Lung (tissue), 12 donors: ENCODE data around the gene EFNA2. TPM values are rescaled to one million over a fixed set of nuclear protein-coding genes. Genes with fewer than 3 reads are reported as not detected.

Experiments used
- ATAC-seq: fragments of 200-7000 bp; cut with Tn5 transposase; one replicate; pipeline ENCODE4 v1.9.1; 2020; ENCODE audit warnings: moderate number of reproducible peaks; ENCODE audit not compliant: insufficient read depth, low FRiP score
- DNase-seq, 3 donors: peaks; one replicate each; pipeline ENCODE4 v3.0.0-alpha.2; 2013 to 2017
- H3K27ac ChIP-seq, 2 donors: one replicate each; pipeline ENCODE4 v1.5.1; 2013; ENCODE audit warnings: mild to moderate bottlenecking in 2 of 2, moderate library complexity in 2 of 2, control low read depth in 1 of 2, inconsistent platforms in 1 of 2, low read depth in 1 of 2, low read length in 1 of 2
- H3K27me3 ChIP-seq, 3 donors: one replicate each; pipeline ENCODE4 v1.5.1; 2013; ENCODE audit warnings: low read length in 2 of 3; ENCODE audit not compliant: control insufficient read depth in 3 of 3, insufficient read depth in 3 of 3
- H3K36me3 ChIP-seq, 4 donors: one replicate each; pipeline ENCODE4 v1.5.1; 2013; ENCODE audit warnings: low read length in 4 of 4, mild to moderate bottlenecking in 1 of 4, moderate library complexity in 1 of 4; ENCODE audit not compliant: control insufficient read depth in 4 of 4, insufficient read depth in 4 of 4
- H3K4me1 ChIP-seq, 5 donors: one replicate each; pipeline ENCODE4 v1.5.1; 2013; ENCODE audit warnings: low read length in 5 of 5, mild to moderate bottlenecking in 2 of 5, moderate library complexity in 1 of 5; ENCODE audit not compliant: control insufficient read depth in 5 of 5, insufficient read depth in 5 of 5
- H3K4me3 ChIP-seq: one replicate; pipeline ENCODE4 v1.5.1; 2013; ENCODE audit warnings: mild to moderate bottlenecking, control low read depth, moderate library complexity
- H3K9ac ChIP-seq, 2 donors: one replicate each; pipeline ENCODE4 v1.5.1; 2013; ENCODE audit warnings: low read length in 2 of 2, control low read depth in 1 of 2; ENCODE audit not compliant: insufficient read depth in 1 of 2
- H3K9me3 ChIP-seq, 4 donors: one replicate each; pipeline ENCODE4 v1.5.1; 2013; ENCODE audit warnings: low read length in 3 of 4, mild to moderate bottlenecking in 1 of 4, moderate library complexity in 1 of 4; ENCODE audit not compliant: control insufficient read depth in 4 of 4, insufficient read depth in 3 of 4
- WGBS, 2 donors: extraction: QIAGEN DNeasy Blood & Tissue Kit; methylation state at CpG; one replicate each; pipeline ENCODE4 v1.1.7; 2013; 5-methylcytosine and 5-hydroxymethylcytosine counted together
- polyA plus RNA-seq, 2 donors: library from polyadenylated mRNA; stranded (reverse); fragments of 200-250 nt; gene quantifications; one replicate each; pipeline ENCODE4 v1.2.1, GENCODE V29; 2013
- total RNA-seq, 2 donors: library from RNA; depleted of rRNA in 1 of 2; stranded (reverse); fragments of >200 nt in 1 of 2; gene quantifications; one replicate each; pipeline ENCODE4 v1.2.1, GENCODE V29; 2014 to 2021
- TF ChIP-seq, protein P1 (sequence below): IDR thresholded peaks from 2 replicates; pipeline ENCODE4 v1.5.1; 2012; ENCODE audit warnings: mild to moderate bottlenecking; ENCODE audit errors: control extremely low read depth, extremely low read depth
- donor health status: control.
- donor health status: control.
- donor health status: Bipolar disorder and iron deficiency.
- donor health status: healthy.
- donor health status: DM: yes; HTN: yes; CAD: no.

The EFNA2 gene
- total and polyA plus RNA-seq, 4 donors = 0.37 TPM; not detected in 3

DNA sequence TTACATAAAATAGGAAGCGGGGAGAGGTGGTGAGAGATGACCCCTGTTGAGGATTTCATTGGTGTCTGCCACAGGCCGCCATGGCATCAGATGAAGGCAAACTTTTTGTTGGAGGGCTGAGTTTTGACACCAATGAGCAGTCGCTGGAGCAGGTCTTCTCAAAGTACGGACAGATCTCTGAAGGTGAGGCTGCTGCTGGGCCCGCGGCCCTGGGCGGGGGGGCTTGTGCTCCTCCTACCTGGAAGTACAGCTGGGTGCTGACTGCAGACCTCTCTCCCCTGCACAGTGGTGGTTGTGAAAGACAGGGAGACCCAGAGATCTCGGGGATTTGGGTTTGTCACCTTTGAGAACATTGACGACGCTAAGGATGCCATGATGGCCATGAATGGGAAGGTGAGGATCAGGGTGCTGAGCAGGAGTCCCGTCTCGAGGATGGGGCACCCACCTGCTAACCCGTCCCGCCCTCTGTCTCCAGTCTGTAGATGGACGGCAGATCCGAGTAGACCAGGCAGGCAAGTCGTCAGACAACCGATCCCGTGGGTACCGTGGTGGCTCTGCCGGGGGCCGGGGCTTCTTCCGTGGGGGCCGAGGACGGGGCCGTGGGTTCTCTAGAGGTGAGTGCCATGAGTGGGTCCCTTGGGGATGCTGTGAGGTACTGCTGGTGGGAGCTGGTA, 14.7 kb upstream of the EFNA2 start:
- DNase-seq (no peak), ATAC-seq (no peak)
- peaks cover 13 to 48% (median 39%) of the 10 kb centered on the region in 4 donors for H3K36me3 ChIP-seq
- 65 to 71% methylated on average over 26 of the region's 26 CpGs for WGBS, 2 donors
- H3K9me3 ChIP-seq = no peaks in the 10 kb centered on the region
- TF ChIP-seq, protein P1, sequence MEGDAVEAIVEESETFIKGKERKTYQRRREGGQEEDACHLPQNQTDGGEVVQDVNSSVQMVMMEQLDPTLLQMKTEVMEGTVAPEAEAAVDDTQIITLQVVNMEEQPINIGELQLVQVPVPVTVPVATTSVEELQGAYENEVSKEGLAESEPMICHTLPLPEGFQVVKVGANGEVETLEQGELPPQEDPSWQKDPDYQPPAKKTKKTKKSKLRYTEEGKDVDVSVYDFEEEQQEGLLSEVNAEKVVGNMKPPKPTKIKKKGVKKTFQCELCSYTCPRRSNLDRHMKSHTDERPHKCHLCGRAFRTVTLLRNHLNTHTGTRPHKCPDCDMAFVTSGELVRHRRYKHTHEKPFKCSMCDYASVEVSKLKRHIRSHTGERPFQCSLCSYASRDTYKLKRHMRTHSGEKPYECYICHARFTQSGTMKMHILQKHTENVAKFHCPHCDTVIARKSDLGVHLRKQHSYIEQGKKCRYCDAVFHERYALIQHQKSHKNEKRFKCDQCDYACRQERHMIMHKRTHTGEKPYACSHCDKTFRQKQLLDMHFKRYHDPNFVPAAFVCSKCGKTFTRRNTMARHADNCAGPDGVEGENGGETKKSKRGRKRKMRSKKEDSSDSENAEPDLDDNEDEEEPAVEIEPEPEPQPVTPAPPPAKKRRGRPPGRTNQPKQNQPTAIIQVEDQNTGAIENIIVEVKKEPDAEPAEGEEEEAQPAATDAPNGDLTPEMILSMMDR = no peak
- peaks cover 19 to 60% (median 37%) of the 10 kb centered on the region in 5 donors for H3K4me1 ChIP-seq
- peak overlapping the region; percentile 14 for H3K4me3 ChIP-seq
- no peaks in the 10 kb centered on the region for H3K27me3 ChIP-seq
- H3K9ac ChIP-seq = peak overlapping the region in 1 of 2 donors; percentile 87
- H3K27ac ChIP-seq = peak overlapping the region; percentile 8 to 99

DNA sequence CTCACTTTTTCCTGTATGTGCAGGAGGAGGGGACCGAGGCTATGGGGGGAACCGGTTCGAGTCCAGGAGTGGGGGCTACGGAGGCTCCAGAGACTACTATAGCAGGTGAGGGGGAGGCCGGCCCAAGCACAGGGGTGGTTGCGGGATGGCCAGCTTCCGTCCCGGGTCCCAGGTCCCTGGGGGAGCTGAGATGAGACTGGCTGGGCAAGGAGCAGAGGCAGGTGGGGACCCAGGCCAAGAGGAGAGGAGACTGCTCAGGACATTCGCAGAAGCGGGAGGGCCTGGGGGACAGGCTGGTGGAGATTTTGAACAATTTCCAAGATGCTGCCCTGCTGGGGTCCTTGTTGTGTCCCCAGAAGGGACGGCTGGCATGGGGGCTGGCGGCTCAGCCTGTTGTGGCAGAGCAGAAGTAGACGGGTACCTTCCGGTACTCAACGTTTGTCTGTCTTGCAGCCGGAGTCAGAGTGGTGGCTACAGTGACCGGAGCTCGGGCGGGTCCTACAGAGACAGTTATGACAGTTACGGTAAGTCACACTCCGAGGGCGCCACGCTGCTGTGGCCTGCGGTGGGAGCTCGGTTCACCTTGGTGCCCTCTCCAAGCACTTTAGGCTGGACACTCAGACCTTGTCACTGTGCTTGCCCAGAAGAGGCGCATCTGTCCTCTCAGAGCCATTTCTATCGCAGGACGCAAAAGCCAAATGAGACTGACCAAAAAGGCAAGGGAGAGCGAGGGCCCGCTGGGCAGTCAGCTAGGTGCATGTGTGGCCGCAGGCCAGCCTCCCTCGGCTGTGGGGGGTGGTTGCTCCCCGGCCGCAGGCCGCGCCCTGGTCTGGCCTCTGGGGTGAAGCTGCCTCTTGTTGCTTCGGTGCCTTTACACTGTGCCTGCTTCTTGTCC, 13.9 kb upstream of the EFNA2 start:
- TF ChIP-seq, protein P1 = no peak
- no peak for DNase-seq
- no peaks in the 10 kb centered on the region for H3K27me3 ChIP-seq
- no peak overlapping the region for H3K9ac ChIP-seq
- ATAC-seq = no peak
- peaks cover 19 to 60% (median 40%) of the 10 kb centered on the region in 5 donors for H3K4me1 ChIP-seq
- H3K36me3 ChIP-seq = peaks cover 13 to 48% (median 39%) of the 10 kb centered on the region in 4 donors
- peak overlapping the region in 1 of 2 donors; percentile 8 for H3K27ac ChIP-seq
- H3K4me3 ChIP-seq = no peak overlapping the region
- WGBS, 2 donors = 66 to 77% methylated on average over 35 to 37 of the region's 37 CpGs
- H3K9me3 ChIP-seq = no peaks in the 10 kb centered on the region

DNA sequence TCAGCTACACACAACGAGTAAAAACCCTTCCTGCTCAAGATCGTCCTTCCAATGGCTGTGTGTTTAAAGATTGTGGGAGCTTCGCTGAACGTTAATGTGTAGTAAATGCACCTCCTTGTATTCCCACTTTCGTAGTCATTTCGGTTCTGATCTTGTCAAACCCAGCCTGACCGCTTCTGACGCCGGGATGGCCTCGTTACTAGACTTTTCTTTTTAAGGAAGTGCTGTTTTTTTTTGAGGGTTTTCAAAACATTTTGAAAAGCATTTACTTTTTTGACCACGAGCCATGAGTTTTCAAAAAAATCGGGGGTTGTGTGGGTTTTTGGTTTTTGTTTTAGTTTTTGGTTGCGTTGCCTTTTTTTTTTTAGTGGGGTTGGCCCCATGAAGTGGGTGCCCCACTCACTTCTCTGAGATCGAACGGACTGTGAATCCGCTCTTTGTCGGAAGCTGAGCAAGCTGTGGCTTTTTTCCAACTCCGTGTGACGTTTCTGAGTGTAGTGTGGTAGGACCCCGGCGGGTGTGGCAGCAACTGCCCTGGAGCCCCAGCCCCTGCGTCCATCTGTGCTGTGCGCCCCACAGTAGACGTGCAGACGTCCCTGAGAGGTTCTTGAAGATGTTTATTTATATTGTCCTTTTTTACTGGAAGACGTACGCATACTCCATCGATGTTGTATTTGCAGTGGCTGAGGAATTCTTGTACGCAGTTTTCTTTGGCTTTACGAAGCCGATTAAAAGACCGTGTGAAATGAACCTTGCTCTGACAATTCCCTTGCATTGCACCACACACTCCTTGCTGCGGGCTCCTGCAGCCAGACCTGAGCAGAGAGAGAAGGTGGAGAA, 13.0 kb upstream of the EFNA2 start:
- WGBS, 2 donors = 64% methylated on average over 33 of the region's 33 CpGs
- peak overlapping the region in 1 of 2 donors; percentile 17 for H3K27ac ChIP-seq
- peaks cover 13 to 48% (median 39%) of the 10 kb centered on the region in 4 donors for H3K36me3 ChIP-seq
- no peak overlapping the region for H3K9ac ChIP-seq
- DNase-seq (no peak), ATAC-seq (no peak)
- no peak overlapping the region for H3K4me3 ChIP-seq
- no peaks in the 10 kb centered on the region for H3K27me3 ChIP-seq
- H3K4me1 ChIP-seq = peaks cover 15 to 52% (median 34%) of the 10 kb centered on the region in 5 donors
- no peaks in the 10 kb centered on the region for H3K9me3 ChIP-seq
- TF ChIP-seq, protein P1 = no peak
